Peyer's patch (tissue), 4 donors: ENCODE results near the gene CTNND1.

Source experiments
- CTCF ChIP-seq, 6 experiments: fragments of 450-650 bp in 4 of 6; fragments of 200-600 bp in 2 of 6; sonication (generic) in 1 of 6; IDR thresholded peaks; one replicate each; pipeline ENCODE4 v1.5.1; 2017 to 2019; ENCODE audit warnings: antibody characterized with exemption in 6 of 6, mild to moderate bottlenecking in 3 of 6, moderate library complexity in 1 of 6
- POLR2A ChIP-seq, 2 donors: fragments of 450-650 bp; IDR thresholded peaks; one replicate each; pipeline ENCODE4 v1.5.1; 2017; ENCODE audit warnings: antibody characterized with exemption in 2 of 2, mild to moderate bottlenecking in 2 of 2, moderate library complexity in 2 of 2

- TF ChIP-seq POLR2A (IDR thresholded peaks at IDR 0.05) (peak in 1 of 2 donors; percentile 33), CTCF (IDR thresholded peaks at IDR 0.05) (peak in 1 of 6 experiments; percentile 16)
Measured at GRCh38 chr11:57781529-57781943, 19.9 kb downstream of the CTNND1 start.
